HCT116 (cell line): ENCODE data around the gene PLEKHM3. TPM values are rescaled to one million over a fixed set of nuclear protein-coding genes. Genes with fewer than 3 reads are reported as not detected.
A peak's percentile ranks its signal among the peaks of the same experiment; 100 is the strongest.

Source experiments
- ATAC-seq: fragments of 200-7000 bp; cut with Tn5 transposase; 2 replicates; pipeline ENCODE4 v1.9.1; 2020; ENCODE audit warnings: mild to moderate bottlenecking, moderate library complexity
- BruUV-seq: library from RNA; stranded (reverse); fragments of 400-500 nt; replicated peaks from 2 replicates; lab custom pipeline; 2021; lab: Mats Ljungman, UMichigan
- CTCF ChIA-PET: fragments of 300-600 bp; sonication (Branson Sonifier 250); formaldehyde crosslinking; loops from one replicate; lab custom pipeline; 2021; ENCODE audit warnings: antibody characterized with exemption; lab: Charles Lee
- POLR2A ChIA-PET: fragments of 300-600, 350-600 bp; sonication (Branson Sonifier 250); formaldehyde crosslinking; loops from one replicate; lab custom pipeline; 2021; ENCODE audit warnings: antibody characterized with exemption; lab: Charles Lee
- RAD21 ChIA-PET, 2 experiments: fragments of 300-600 bp; sonication (Branson Sonifier 250); formaldehyde crosslinking; loops; one replicate each; lab custom pipeline; 2023; ENCODE audit warnings: low total read pairs in 2 of 2; ENCODE audit not compliant: uncharacterized antibody in 2 of 2, unreplicated experiment in 2 of 2, low non-redundant PET in 1 of 2; lab: Charles Lee
- DNase-seq: peaks from one replicate; pipeline ENCODE4 v3.0.0-alpha.2; 2010; ENCODE audit warnings: low read depth, low spot score
- H2AFZ ChIP-seq: fragments of 200-600 bp; shearing (Covaris generic), sonication (generic); 2 replicates; pipeline ENCODE4 v1.6.1; 2017; ENCODE audit warnings: low read depth, mixed run types, mixed read lengths, antibody characterized with exemption, low read length; ENCODE audit not compliant: poor library complexity, severe bottlenecking
- H3K27ac ChIP-seq: 2 replicates; pipeline ENCODE4 v1.5.1; 2012; ENCODE audit warnings: low read depth, low read length
- H3K27me3 ChIP-seq: fragments of 200-600 bp; sonication (generic); 2 replicates; pipeline ENCODE4 v1.6.1; 2016; ENCODE audit warnings: mixed run types, low read length, mixed read lengths; ENCODE audit not compliant: insufficient read depth
- H3K36me3 ChIP-seq, 2 experiments: fragments of 200-500 bp in 1 of 2; fragments of 200-600 bp in 1 of 2; sonication (Bioruptor generic) in 1 of 2; sonication (generic) in 1 of 2; 2 replicates each; pipeline versions ENCODE4 v1.5.1 to v1.6.1; 2014 to 2016; ENCODE audit warnings: low read length in 2 of 2, inconsistent platforms in 1 of 2, mixed read lengths in 1 of 2, mixed run types in 1 of 2; ENCODE audit not compliant: insufficient read depth in 2 of 2, control insufficient read depth in 1 of 2
- H3K4me1 ChIP-seq, 2 experiments: fragments of 200-600 bp in 1 of 2; sonication (generic) in 1 of 2; 2 replicates each; pipeline versions ENCODE4 v1.5.1 to v1.6.1; 2012 to 2017; ENCODE audit warnings: low read length in 2 of 2, inconsistent platforms in 1 of 2, mild to moderate bottlenecking in 1 of 2, mixed read lengths in 1 of 2, mixed run types in 1 of 2, moderate library complexity in 1 of 2; ENCODE audit not compliant: insufficient read depth in 2 of 2, control insufficient read depth in 1 of 2
- H3K4me2 ChIP-seq: fragments of 200-600 bp; sonication (generic); 2 replicates; pipeline ENCODE4 v1.6.1; 2017; ENCODE audit warnings: mixed run types, low read length, mixed read lengths
- H3K4me3 ChIP-seq, 2 experiments: fragments of 200-600 bp in 1 of 2; sonication (generic) in 1 of 2; replicated peaks in 1 of 2; 2 replicates each; pipeline ENCODE4 v1.5.1; 2011 to 2016; ENCODE audit warnings: low read length in 2 of 2, control low read depth in 1 of 2, low read depth in 1 of 2, mild to moderate bottlenecking in 1 of 2, mixed read lengths in 1 of 2, mixed run types in 1 of 2
- H3K79me2 ChIP-seq: fragments of 200-600 bp; sonication (generic); 2 replicates; pipeline ENCODE4 v1.6.1; 2017; ENCODE audit warnings: mild to moderate bottlenecking, mixed run types, low read length, moderate library complexity, mixed read lengths; ENCODE audit not compliant: insufficient read depth
- H3K9ac ChIP-seq: fragments of 200-600 bp; sonication (generic); 2 replicates; pipeline ENCODE4 v1.6.1; 2016; ENCODE audit warnings: low read length, mixed read lengths
- H3K9me2 ChIP-seq: fragments of 200-600 bp; sonication (generic), shearing (Covaris generic); 2 replicates; pipeline ENCODE4 v1.6.1; 2017; ENCODE audit warnings: mixed run types, mild to moderate bottlenecking, moderate library complexity; ENCODE audit not compliant: insufficient read depth
- H3K9me3 ChIP-seq, 2 experiments: fragments of 200-500 bp in 1 of 2; fragments of 200-600 bp in 1 of 2; sonication (Bioruptor generic) in 1 of 2; sonication (generic) in 1 of 2; 2 replicates each; pipeline ENCODE4 v1.6.1; 2014 to 2017; ENCODE audit warnings: low read length in 2 of 2, mixed read lengths in 2 of 2, inconsistent platforms in 1 of 2, low read depth in 1 of 2, mild to moderate bottlenecking in 1 of 2, mixed run types in 1 of 2, moderate library complexity in 1 of 2; ENCODE audit not compliant: control insufficient read depth in 1 of 2, insufficient read depth in 1 of 2
- H4K20me1 ChIP-seq: fragments of 200-600 bp; sonication (generic), shearing (Covaris generic); 2 replicates; pipeline ENCODE4 v1.6.1; 2017; ENCODE audit warnings: mixed run types, mild to moderate bottlenecking, moderate library complexity; ENCODE audit not compliant: insufficient read depth
- EZH2phosphoT487 ChIP-seq: fragments of 200-600 bp; IDR thresholded peaks from 2 replicates; pipeline ENCODE4 v1.6.1; 2018; ENCODE audit warnings: antibody characterized with exemption, borderline replicate concordance
- FOSL1 ChIP-seq: IDR thresholded peaks from 2 replicates; pipeline ENCODE4 v1.6.1; 2012; ENCODE audit warnings: low read depth
- JUND ChIP-seq: IDR thresholded peaks from 2 replicates; pipeline ENCODE4 v1.6.1; 2012
- POLR2A ChIP-seq: IDR thresholded peaks from 2 replicates; pipeline ENCODE4 v1.7.0; 2011; ENCODE audit warnings: borderline replicate concordance; ENCODE audit not compliant: insufficient read depth, insufficient read length; ENCODE audit errors: extremely low read depth
- REST ChIP-seq: IDR thresholded peaks from 2 replicates; pipeline ENCODE4 v1.6.1; 2012; ENCODE audit warnings: low read depth
- intact Hi-C: fragments of 100-400 bp; cut with micrococcal nuclease; formaldehyde crosslinking; loops from 2 replicates; pipeline ENCODE4 v1.10.0; 2022
- total RNA-seq: library from RNA; stranded (reverse); gene quantifications from one replicate; pipeline ENCODE4 v1.2.1, GENCODE V29; 2021; ENCODE audit not compliant: unreplicated experiment

The PLEKHM3 gene
- total RNA-seq, 1 experiment from 2014 or later = 6.3 TPM

DNA sequence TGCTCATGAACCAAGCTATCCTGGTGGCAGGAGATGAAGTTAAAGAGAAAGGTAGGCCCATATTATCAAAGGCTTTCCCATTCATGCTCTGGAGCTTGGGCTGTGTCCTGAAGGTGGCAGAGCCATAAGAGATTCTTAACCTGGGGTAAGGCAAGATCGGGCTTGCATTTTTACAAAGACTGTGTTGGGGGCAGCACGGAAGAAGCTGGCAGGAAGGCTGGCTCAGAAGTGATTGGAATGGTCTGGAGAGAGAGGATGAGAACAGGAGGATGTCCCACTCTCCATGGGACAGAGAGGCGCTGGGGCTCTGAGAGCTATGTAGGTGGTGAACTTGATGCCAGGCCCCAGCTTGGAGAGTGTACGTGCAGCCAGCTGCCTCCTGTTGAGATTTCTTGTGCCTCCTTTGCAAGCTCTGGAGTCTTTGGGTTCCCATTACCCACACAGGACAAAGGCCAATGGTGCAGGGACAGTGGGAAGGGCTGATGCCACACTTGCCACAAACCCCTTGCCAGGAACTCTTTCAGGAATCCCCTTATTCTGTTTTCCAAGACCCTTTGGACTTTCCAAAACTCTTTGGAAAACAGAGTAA is 215.0 kb downstream of the PLEKHM3 start (continued):
- no peak for TF ChIP-seq REST
- TF ChIP-seq POLR2A = no peak
- no peak for TF ChIP-seq FOSL1

DNA sequence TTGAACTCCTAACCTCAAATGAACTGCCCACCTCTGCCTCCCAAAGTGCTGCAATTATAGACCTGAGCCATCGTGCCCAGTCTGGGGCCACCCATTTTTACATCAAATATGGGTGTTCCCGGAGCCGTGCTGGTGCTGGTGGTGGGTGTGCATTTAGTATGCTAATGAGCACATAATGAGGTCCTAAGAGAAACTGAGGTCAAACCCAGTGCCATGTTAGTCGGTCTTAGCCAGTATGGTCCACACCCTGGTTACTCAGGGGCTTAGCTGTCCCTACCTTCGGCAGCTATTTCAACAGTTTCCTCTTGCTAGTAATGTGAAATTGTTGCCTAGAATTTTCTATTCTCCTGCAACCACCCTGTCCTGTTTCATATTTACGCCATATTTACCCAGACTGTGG is 217.2 kb downstream of the PLEKHM3 start:
- CTCF ChIA-PET = no interaction called here
- Histone ChIP-seq H3K9me3 (no peaks in the 10 kb centered on the region), H4K20me1 (no peaks in the 10 kb centered on the region), H3K9me2 (no peaks in the 10 kb centered on the region), H3K9ac (no peak overlapping the region), H3K4me2 (no peak overlapping the region), H3K4me1 (peaks cover 39 to 62% of the 10 kb centered on the region in 2 experiments), H3K27me3 (no peaks in the 10 kb centered on the region), H3K36me3 (no peaks in the 10 kb centered on the region), H3K79me2 (no peaks in the 10 kb centered on the region), H3K27ac (no peak overlapping the region), H3K4me3 (no peak overlapping the region), H2AFZ (peak overlapping the region; percentile 84)
- ATAC-seq (no peak), DNase-seq (no peak)
- BruUV-seq = no TSS peak
- TF ChIP-seq EZH2phosphoT487 (no peak), JUND (no peak), POLR2A (no peak)
- POLR2A ChIA-PET = no interaction called here
- intact Hi-C loops = no loop called here
- RAD21 ChIA-PET = no interaction called here
